ENCODE results near the gene TBXA2R. TPM values are rescaled to one million over a fixed set of nuclear protein-coding genes. Genes with fewer than 3 reads are reported as not detected.
A peak's percentile ranks its signal among the peaks of the same experiment; 100 is the strongest.

Gene TBXA2R
- total RNA-seq, 1 donor from 2014 or later: 4.9 TPM

DNA sequence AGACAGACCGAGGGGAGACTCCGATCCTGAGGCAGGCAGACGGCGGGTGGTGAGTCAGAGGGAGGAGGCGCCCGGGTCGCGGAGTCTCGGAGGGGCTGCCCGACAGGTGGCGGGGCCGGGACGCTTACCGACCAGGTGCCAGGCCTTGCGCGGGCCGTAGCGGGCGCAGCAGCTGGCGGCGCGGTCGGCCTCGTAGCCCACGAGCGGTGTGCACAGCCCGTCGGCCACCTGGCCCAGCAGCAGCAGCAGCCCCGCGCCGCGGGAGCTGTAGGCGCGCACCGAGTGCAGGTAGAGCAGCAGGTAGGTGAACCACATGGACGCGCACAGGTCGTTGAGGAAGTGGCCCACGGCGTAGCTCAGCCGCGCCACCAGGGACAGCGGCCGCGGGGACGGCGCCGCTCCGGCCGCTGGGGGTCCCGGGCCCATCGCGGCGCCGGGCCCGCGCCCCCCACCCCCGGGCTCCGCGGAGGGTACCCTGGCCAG is 49.7 kb downstream of the TBXA2R start:
- Histone ChIP-seq H3K9me3 (no peaks in the 10 kb centered on the region), H3K27me3 (ENCODE audit: low read depth) (no peaks in the 10 kb centered on the region), H3K36me3 (no peaks in the 10 kb centered on the region), H3K27ac (peak overlapping the region; percentile 87), H3K4me1 (peaks cover 48% of the 10 kb centered on the region), H3K4me3 (peak overlapping the region; percentile 95)
- ATAC-seq: peak; percentile 23 to 35
- peak; percentile 70 for DNase-seq
- TF ChIP-seq, protein P1, sequence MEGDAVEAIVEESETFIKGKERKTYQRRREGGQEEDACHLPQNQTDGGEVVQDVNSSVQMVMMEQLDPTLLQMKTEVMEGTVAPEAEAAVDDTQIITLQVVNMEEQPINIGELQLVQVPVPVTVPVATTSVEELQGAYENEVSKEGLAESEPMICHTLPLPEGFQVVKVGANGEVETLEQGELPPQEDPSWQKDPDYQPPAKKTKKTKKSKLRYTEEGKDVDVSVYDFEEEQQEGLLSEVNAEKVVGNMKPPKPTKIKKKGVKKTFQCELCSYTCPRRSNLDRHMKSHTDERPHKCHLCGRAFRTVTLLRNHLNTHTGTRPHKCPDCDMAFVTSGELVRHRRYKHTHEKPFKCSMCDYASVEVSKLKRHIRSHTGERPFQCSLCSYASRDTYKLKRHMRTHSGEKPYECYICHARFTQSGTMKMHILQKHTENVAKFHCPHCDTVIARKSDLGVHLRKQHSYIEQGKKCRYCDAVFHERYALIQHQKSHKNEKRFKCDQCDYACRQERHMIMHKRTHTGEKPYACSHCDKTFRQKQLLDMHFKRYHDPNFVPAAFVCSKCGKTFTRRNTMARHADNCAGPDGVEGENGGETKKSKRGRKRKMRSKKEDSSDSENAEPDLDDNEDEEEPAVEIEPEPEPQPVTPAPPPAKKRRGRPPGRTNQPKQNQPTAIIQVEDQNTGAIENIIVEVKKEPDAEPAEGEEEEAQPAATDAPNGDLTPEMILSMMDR (IDR thresholded peaks at IDR 0.05): peak; percentile 15
- intact Hi-C loops (cut with DNase I): no loop called here

GRCh38 chr19:3556423-3556977 is 50.2 kb downstream of the TBXA2R start:
- Histone ChIP-seq H3K36me3 (no peaks in the 10 kb centered on the region), H3K9me3 (no peaks in the 10 kb centered on the region), H3K4me1 (peaks cover 48% of the 10 kb centered on the region), H3K27ac (peak overlapping the region; percentile 87), H3K4me3 (peak overlapping the region; percentile 95), H3K27me3 (ENCODE audit: low read depth) (no peaks in the 10 kb centered on the region)
- intact Hi-C loops (cut with DNase I): no loop called here
- ATAC-seq (no peak), DNase-seq (no peak)
- TF ChIP-seq, protein P1 (IDR thresholded peaks at IDR 0.05): no peak

DNA sequence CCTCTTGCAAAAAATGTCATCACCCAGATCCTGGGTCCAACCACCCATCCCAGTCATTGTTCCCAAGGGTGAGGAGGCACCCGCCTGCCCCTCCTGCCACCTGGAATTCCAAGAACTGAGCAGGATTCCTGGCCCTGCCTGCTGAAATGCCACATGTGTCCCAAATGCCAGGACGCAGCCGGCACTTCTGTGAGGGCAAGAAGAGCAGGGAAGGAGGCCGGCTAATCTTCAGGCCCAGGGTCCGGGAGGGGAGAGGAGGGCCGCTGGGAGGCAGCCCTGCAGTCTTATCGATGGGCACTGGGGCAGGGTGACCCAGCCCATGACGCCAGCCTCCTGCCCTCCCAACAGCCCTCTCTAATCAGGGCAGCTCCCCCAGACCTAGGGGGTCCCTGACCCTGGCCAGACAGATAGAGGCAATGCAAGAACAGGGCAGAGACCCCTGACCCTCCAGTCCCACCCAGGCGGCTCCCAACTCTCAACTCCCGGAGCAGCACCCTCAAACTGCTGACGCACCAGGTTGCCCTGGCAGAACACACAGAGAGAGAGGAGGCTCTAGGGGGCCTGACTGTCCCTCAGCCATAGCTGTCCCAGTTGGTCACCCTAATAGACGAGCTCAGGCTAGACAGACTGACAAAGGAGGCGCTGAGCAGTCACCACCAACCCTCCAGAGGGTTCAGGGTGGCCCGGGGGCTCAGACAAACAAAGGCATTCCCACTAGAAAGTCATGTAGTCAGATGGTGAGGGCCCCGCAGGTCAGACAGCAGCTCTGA is 50.8 kb downstream of the TBXA2R start:
- H3K27ac ChIP-seq: no peak overlapping the region
- no peak for ATAC-seq
- no peaks in the 10 kb centered on the region for H3K27me3 ChIP-seq (ENCODE audit: low read depth)
- no peaks in the 10 kb centered on the region for H3K9me3 ChIP-seq
- H3K4me3 ChIP-seq: peak overlapping the region; percentile 95
- DNase-seq: peak; percentile 40
- intact Hi-C loops (cut with DNase I): no loop called here
- TF ChIP-seq, protein P1 (IDR thresholded peaks at IDR 0.05): no peak
- no peaks in the 10 kb centered on the region for H3K36me3 ChIP-seq
- peaks cover 48% of the 10 kb centered on the region for H3K4me1 ChIP-seq

DNA sequence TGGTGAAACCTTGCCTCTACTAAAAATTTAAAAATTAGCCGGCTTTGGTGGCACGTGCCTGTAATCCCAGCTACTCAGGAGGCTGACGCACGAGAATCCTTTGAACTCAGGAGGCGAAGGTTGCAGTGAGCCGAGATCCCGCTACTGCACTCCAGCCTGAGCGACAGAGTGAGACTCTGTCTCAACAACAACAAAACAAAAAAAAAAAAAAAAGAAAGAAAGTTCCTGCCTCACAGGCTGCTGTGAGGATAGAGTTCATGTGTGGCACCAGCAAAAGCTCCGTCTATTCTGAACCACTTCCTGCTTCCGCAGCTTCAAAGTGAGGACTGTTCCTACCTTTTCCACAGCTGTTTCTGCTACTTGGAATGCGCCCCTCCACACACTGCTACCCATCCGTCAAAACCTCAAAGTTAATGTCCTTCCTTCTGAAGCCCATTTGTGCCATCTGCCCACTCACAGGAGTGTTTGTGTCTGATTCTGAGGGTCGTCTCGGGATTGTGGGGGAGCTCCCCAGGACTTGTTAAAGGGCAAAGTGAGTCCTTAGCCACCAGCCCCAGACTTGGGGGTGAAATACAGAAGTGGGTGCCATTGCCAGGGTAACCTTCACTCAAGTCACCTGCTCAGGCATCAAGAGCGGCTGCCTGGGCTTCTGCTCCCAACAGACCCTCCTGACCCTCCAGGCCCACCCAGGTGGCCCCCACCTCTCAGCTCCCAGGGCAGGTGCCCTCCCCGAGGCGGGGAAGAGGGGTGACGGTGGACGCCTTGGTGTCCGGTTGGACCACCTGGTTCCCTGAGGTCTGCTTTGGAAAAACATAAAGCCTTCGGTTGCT is 52.2 kb downstream of the TBXA2R start:
- Histone ChIP-seq H3K9me3 (no peaks in the 10 kb centered on the region), H3K36me3 (no peaks in the 10 kb centered on the region), H3K27ac (peak overlapping the region; percentile 62), H3K4me3 (peak overlapping the region; percentile 23), H3K4me1 (peaks cover 48% of the 10 kb centered on the region), H3K27me3 (ENCODE audit: low read depth) (no peaks in the 10 kb centered on the region)
- intact Hi-C loops (cut with DNase I): no loop called here
- TF ChIP-seq, protein P1 (IDR thresholded peaks at IDR 0.05): no peak
- DNase-seq (no peak), ATAC-seq (no peak)

DNA sequence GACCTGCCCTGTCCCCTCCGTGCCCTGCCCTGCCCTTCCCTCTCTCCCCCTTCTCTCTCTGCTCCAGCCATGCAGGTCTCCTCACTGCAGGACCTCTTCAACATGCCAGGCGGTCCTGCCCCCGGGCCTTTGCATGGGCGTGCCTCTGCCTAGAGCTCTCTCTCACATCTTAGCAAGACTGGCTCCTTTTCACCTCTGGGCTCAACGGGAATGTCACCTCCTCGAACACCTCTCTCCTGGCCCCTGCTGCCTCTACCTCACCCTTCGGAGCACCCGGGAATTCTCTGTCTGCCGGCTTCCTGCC is 54.9 kb downstream of the TBXA2R start:
- Histone ChIP-seq H3K9me3 (no peaks in the 10 kb centered on the region), H3K36me3 (peaks cover 23% of the 10 kb centered on the region), H3K4me1 (peaks cover 40% of the 10 kb centered on the region), H3K27ac (no peak overlapping the region), H3K4me3 (no peak overlapping the region), H3K27me3 (ENCODE audit: low read depth) (no peaks in the 10 kb centered on the region)
- TF ChIP-seq, protein P1 (IDR thresholded peaks at IDR 0.05): no peak
- no peak for ATAC-seq
- peak; percentile 31 for DNase-seq
- intact Hi-C loops (cut with DNase I): no loop called here

Data from lower lobe of right lung (tissue), 2 donors.